Activated CD4-positive, alpha-beta T cell treated with anti-CD3 and anti-CD28 coated beads, Interleukin-2, amount 10 ng/mL, durations not matched to agents 7 days and 5 days (primary cell): ENCODE data around the gene STAM. TPM values are rescaled to one million over a fixed set of nuclear protein-coding genes. Genes with fewer than 3 reads are reported as not detected.
"Not testable (repeated sequence)": the region's sequence is repeated elsewhere in the genome, so short reads cannot be mapped to it uniquely, and the experiment has no call there.

ENCODE experiments used
- CTCF ChIA-PET: fragments of 350-600 bp; sonication (Branson Sonifier 250); formaldehyde crosslinking; loops from one replicate; lab custom pipeline; 2021; ENCODE audit warnings: antibody characterized with exemption; lab: Charles Lee
- POLR2A ChIA-PET: fragments of 350-600 bp; sonication (Branson Sonifier 250); formaldehyde crosslinking; loops from one replicate; lab custom pipeline; 2021; ENCODE audit warnings: antibody characterized with exemption; lab: Charles Lee
- DNase-seq: peaks from one replicate; pipeline ENCODE4 v3.0.0-alpha.2; 2020
- H3K27ac Mint-ChIP-seq: one replicate; pipeline ENCODE4 v1.8.0; 2021; ENCODE audit warnings: mild to moderate bottlenecking, moderate library complexity, mixed read lengths
- H3K27me3 Mint-ChIP-seq: one replicate; pipeline ENCODE4 v1.8.0; 2021; ENCODE audit warnings: mixed read lengths
- H3K36me3 Mint-ChIP-seq: one replicate; pipeline ENCODE4 v1.8.0; 2021; ENCODE audit warnings: low read depth, mixed read lengths
- H3K4me1 Mint-ChIP-seq: one replicate; pipeline ENCODE4 v1.8.0; 2021; ENCODE audit warnings: mixed read lengths
- H3K4me3 Mint-ChIP-seq: one replicate; pipeline ENCODE4 v1.8.0; 2021; ENCODE audit warnings: mild to moderate bottlenecking, moderate library complexity, mixed read lengths
- H3K9me3 Mint-ChIP-seq: one replicate; pipeline ENCODE4 v1.8.0; 2021; ENCODE audit warnings: mixed read lengths
- total RNA-seq, 2 experiments: library from RNA; stranded (reverse); gene quantifications; one replicate each; pipeline ENCODE4 v1.2.3, GENCODE V29; 2021

The STAM gene
- total RNA-seq, 2 experiments from 2014 or later: 16.6 to 23.8 TPM

DNA sequence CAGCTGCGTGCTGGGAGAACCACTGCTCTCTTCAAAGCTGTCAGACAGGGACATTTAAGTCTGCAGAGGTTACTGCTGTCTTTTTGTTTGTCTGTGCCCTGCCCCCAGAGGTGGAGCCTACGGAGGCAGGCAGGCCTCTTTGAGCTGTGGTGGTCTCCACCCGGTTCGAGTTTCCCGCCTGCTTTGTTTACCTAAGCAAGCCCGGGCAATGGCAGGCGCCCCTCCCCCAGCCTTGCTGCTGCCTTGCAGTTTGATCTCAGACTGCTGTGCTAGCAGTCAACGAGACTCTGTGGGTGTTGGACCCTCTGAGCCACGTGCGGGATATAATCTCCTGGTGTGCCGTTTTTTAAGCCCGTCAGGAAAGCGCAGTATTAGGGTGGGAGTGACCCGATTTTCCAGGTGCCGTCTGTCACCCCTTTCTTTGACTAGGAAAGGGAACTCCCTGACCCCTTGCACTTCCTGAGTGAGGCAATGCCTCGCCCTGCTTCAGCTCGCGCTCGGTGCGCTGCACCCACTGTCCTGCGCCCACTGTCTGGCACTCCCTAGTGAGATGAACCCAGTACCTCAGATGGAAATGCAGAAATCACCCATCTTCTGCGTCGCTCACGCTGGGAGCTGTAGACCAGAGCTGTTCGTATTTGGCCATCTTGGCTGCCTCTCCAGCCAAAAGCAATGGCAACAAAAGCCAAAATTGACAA is 78.5 kb downstream of the STAM start:
- H3K27ac Mint-ChIP-seq, H3K4me3 Mint-ChIP-seq, H3K27me3 Mint-ChIP-seq, CTCF ChIA-PET, H3K4me1 Mint-ChIP-seq, POLR2A ChIA-PET, H3K9me3 Mint-ChIP-seq, DNase-seq: not testable (repeated sequence)
- peaks cover 35% of the 10 kb centered on the region for H3K36me3 Mint-ChIP-seq

DNA sequence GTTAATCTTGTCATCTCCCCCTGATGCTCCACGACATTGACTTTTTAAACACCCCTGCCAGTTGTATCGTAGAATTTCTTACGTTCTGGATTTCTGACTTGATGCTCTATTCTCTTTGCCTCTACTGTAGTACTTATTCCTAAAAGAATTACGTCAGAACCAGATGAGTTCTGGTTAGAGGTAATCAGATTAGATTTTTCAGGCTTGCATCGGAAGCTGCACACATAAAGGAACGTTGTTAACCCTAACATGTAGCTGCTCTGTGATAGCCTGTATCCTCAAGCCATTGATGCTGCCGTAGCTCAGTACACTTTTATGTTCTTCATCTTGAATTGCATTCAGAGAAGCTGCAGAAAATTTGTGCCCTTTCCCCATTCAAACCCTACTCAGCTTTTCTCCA is 81.8 kb downstream of the STAM start:
- H3K27me3 Mint-ChIP-seq: no peaks in the 10 kb centered on the region
- no peaks in the 10 kb centered on the region for H3K4me1 Mint-ChIP-seq
- ChIA-PET CTCF (no interaction called here), POLR2A (no interaction called here)
- DNase-seq: no peak
- H3K36me3 Mint-ChIP-seq: peaks cover 17% of the 10 kb centered on the region
- H3K27ac Mint-ChIP-seq: no peak overlapping the region
- H3K9me3 Mint-ChIP-seq: no peaks in the 10 kb centered on the region
- no peak overlapping the region for H3K4me3 Mint-ChIP-seq

- POLR2A ChIA-PET: no interaction called here
- Mint-ChIP-seq H3K27me3 (no peaks in the 10 kb centered on the region), H3K4me3 (no peak overlapping the region), H3K36me3 (no peaks in the 10 kb centered on the region), H3K4me1 (no peaks in the 10 kb centered on the region), H3K27ac (no peak overlapping the region), H3K9me3 (no peaks in the 10 kb centered on the region)
- DNase-seq: no peak
- CTCF ChIA-PET: no interaction called here
Observed at GRCh38 chr10:17729630-17730029, 85.7 kb downstream of the STAM start.

DNA sequence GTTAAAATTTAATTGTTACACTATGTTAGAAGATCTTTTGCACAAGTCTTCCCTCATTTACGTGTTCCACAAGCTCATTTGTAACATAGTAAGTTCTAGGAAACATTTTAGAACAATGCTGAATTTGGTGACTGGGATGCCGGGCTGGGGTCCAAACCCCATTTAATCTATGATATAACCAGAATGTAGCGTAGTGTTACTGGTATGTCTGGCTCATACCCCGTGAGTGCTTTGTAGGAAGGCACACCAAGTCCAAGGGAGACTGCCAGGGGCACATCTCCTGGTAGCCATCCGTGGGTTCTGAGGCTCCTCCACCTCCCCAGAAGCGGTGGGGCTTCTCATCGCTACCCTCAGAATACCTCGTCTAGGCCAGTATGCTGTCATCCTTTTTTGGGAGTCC is 86.7 kb downstream of the STAM start:
- H3K27me3 Mint-ChIP-seq: no peaks in the 10 kb centered on the region
- H3K4me3 Mint-ChIP-seq: no peak overlapping the region
- POLR2A ChIA-PET: no interaction called here
- H3K9me3 Mint-ChIP-seq: no peaks in the 10 kb centered on the region
- DNase-seq: no peak
- no peak overlapping the region for H3K27ac Mint-ChIP-seq
- H3K4me1 Mint-ChIP-seq: no peaks in the 10 kb centered on the region
- H3K36me3 Mint-ChIP-seq: no peaks in the 10 kb centered on the region
- CTCF ChIA-PET: no interaction called here

DNA sequence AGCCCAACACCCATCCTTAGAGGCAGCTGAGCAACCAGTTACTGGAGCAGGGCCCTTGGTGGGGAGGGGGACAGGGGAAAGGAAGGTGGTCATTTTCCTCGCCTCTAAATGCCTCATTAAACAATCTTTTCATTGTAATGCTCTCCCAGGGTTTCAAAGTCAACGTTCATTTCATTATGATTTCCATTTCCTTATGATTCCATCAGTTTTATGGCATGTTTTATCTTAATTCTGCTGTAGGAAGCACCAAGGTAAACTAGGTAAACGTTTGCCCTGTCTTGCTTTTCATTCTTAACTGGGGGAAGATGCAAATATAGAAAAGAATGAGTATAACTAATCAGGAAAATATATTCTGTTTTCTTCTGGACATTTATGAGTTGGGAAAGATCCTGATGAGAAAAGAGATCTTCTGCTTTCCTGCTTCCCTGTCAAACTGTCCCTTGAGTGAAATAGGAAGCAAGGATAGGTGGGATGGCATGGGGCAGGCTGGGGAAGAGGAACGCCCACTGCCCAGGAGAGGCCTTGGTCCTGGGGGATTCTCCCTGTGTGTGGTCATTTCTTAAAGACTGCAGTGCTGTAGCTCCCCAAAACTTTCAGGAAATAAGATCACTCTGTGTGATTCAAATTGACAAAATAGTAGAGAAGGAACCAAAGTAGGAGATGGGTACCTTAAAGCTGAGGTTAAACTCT is 87.5 kb downstream of the STAM start:
- no peaks in the 10 kb centered on the region for H3K9me3 Mint-ChIP-seq
- H3K4me1 Mint-ChIP-seq: no peaks in the 10 kb centered on the region
- no peak overlapping the region for H3K27ac Mint-ChIP-seq
- ChIA-PET CTCF (interaction anchor here (0.7 kb wide), 1 partner anchor 124 kb away, joined by 4 read pairs; no protein-coding TSS in a partner anchor), POLR2A (no interaction called here)
- no peaks in the 10 kb centered on the region for H3K27me3 Mint-ChIP-seq
- H3K36me3 Mint-ChIP-seq: no peaks in the 10 kb centered on the region
- H3K4me3 Mint-ChIP-seq: no peak overlapping the region
- DNase-seq: no peak

DNA sequence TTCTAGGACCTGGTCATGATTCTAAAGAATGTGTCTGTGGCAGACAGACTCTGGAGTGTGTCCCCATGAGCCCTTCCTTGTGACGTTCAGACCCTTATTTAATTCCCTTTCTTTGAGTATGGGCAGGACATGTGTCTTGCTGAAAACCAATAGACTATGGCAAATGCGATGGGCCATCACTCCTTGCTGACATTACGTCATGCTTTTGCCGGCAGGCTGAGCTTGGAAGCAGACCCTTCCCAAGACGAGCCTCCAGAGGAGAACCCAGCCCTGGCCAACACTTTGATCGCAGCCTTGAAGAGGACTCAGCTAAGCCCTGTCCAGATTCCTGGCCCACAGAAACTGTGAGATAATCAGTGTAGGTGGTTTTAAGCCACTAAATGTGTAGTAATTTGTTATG is 89.7 kb downstream of the STAM start:
- Mint-ChIP-seq H3K4me3 (no peak overlapping the region), H3K4me1 (no peaks in the 10 kb centered on the region), H3K27me3 (no peaks in the 10 kb centered on the region), H3K9me3 (no peaks in the 10 kb centered on the region), H3K36me3 (no peaks in the 10 kb centered on the region), H3K27ac (no peak overlapping the region)
- POLR2A ChIA-PET: no interaction called here
- CTCF ChIA-PET: interaction anchor here (0.9 to 1.5 kb wide), 2 partner anchors 9 to 89 kb away, joined by 3 read pairs; partner anchors contain the start of gene STAM
- no peak for DNase-seq

- Mint-ChIP-seq H3K4me3 (no peak overlapping the region), H3K36me3 (no peaks in the 10 kb centered on the region), H3K27me3 (no peaks in the 10 kb centered on the region), H3K27ac (no peak overlapping the region), H3K9me3 (no peaks in the 10 kb centered on the region), H3K4me1 (no peaks in the 10 kb centered on the region)
- no peak for DNase-seq
- POLR2A ChIA-PET: no interaction called here
- CTCF ChIA-PET: interaction anchor here (1.5 kb wide), 1 partner anchor 90 kb away, joined by 3 read pairs; the partner anchor contains the start of gene STAM
Observed at GRCh38 chr10:17734432-17735080, 90.6 kb downstream of the STAM start.

- ChIA-PET CTCF (no interaction called here), POLR2A (no interaction called here)
- Mint-ChIP-seq H3K4me1 (no peaks in the 10 kb centered on the region), H3K27me3 (no peaks in the 10 kb centered on the region), H3K4me3 (no peak overlapping the region), H3K9me3 (no peaks in the 10 kb centered on the region), H3K27ac (no peak overlapping the region), H3K36me3 (no peaks in the 10 kb centered on the region)
- no peak for DNase-seq
Observed at GRCh38 chr10:17735166-17735941, 91.4 kb downstream of the STAM start.

DNA sequence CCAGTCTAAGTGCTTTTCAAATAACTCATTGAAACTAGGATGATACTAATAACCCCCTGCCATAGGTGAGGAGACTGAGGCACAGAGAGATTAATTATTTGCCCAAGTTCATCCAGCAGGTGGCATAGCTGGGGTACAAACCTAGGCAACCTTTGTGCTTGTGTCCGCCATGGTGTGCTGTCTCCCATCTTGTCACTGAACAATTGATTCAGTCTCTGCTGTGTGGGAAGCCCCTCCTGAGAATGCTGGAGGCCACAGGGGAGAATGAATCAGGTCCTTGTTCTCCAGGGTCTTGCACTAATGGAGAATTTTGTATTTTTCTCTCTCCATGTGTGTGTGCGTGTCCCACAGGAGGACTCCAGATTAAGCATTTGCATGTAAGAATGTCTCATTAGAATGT is 92.3 kb downstream of the STAM start:
- Mint-ChIP-seq H3K4me3 (no peak overlapping the region), H3K27ac (no peak overlapping the region), H3K9me3 (no peaks in the 10 kb centered on the region), H3K27me3 (no peaks in the 10 kb centered on the region), H3K4me1 (no peaks in the 10 kb centered on the region), H3K36me3 (no peaks in the 10 kb centered on the region)
- ChIA-PET POLR2A (no interaction called here), CTCF (no interaction called here)
- DNase-seq: no peak

GRCh38 chr10:17737027-17737965 is 93.3 kb downstream of the STAM start:
- H3K4me3 Mint-ChIP-seq: no peak overlapping the region
- ChIA-PET CTCF (interaction anchor here (0.5 to 1.0 kb wide), 2 partner anchors 80 to 126 kb away, joined by 3 read pairs; no protein-coding TSS in a partner anchor), POLR2A (no interaction called here)
- H3K4me1 Mint-ChIP-seq: no peaks in the 10 kb centered on the region
- no peak overlapping the region for H3K27ac Mint-ChIP-seq
- no peaks in the 10 kb centered on the region for H3K27me3 Mint-ChIP-seq
- H3K9me3 Mint-ChIP-seq: no peaks in the 10 kb centered on the region
- no peaks in the 10 kb centered on the region for H3K36me3 Mint-ChIP-seq
- DNase-seq: no peak

GRCh38 chr10:17740668-17741067 is 96.7 kb downstream of the STAM start:
- H3K27me3 Mint-ChIP-seq: no peaks in the 10 kb centered on the region
- H3K4me1 Mint-ChIP-seq: peaks cover 14% of the 10 kb centered on the region
- ChIA-PET POLR2A (no interaction called here), CTCF (no interaction called here)
- H3K9me3 Mint-ChIP-seq: no peaks in the 10 kb centered on the region
- DNase-seq: no peak
- no peak overlapping the region for H3K27ac Mint-ChIP-seq
- H3K36me3 Mint-ChIP-seq: no peaks in the 10 kb centered on the region
- H3K4me3 Mint-ChIP-seq: no peak overlapping the region

GRCh38 chr10:17742918-17743317 is 99.0 kb downstream of the STAM start:
- H3K27me3 Mint-ChIP-seq: no peaks in the 10 kb centered on the region
- H3K4me3 Mint-ChIP-seq: no peak overlapping the region
- no peak overlapping the region for H3K27ac Mint-ChIP-seq
- ChIA-PET POLR2A (no interaction called here), CTCF (interaction anchor here (0.7 to 1.3 kb wide), 3 partner anchors 9 to 135 kb away, joined by 3 to 6 read pairs (median 3); no protein-coding TSS in a partner anchor)
- H3K9me3 Mint-ChIP-seq: no peaks in the 10 kb centered on the region
- H3K36me3 Mint-ChIP-seq: no peaks in the 10 kb centered on the region
- H3K4me1 Mint-ChIP-seq: peaks cover 14% of the 10 kb centered on the region
- peak; percentile 73 for DNase-seq
